HL-60 (cell line): ENCODE measurements around the gene SLCO4A1.

Experiments used
- CTCF ChIP-seq: IDR thresholded peaks from one replicate; pipeline ENCODE4 v1.5.1; 2011; ENCODE audit warnings: low read length, control low read depth, inconsistent platforms; ENCODE audit not compliant: insufficient read depth
- GABPA ChIP-seq: IDR thresholded peaks from 2 replicates; pipeline ENCODE4 v1.6.1; 2012; ENCODE audit warnings: low read depth
- POLR2AphosphoS5 ChIP-seq: IDR thresholded peaks from 2 replicates; pipeline ENCODE4 v1.6.1; 2012; ENCODE audit warnings: low read depth

- TF ChIP-seq CTCF: no peak
- TF ChIP-seq POLR2AphosphoS5: no peak
- TF ChIP-seq GABPA: no peak
Observed at GRCh38 chr20:62593616-62594015, 48.7 kb upstream of the SLCO4A1 start.
